Measurements from ENCODE around the gene SERPINA12. TPM values are rescaled to one million over a fixed set of nuclear protein-coding genes. Genes with fewer than 3 reads are reported as not detected.
A peak's percentile ranks its signal among the peaks of the same experiment; 100 is the strongest.

SERPINA12 gene
- total RNA-seq, 1 experiment from 2014 or later = not detected

GRCh38 chr14:94540031-94540794 lies 30.9 kb upstream of the SERPINA12 start:
- peaks cover 28% of the 10 kb centered on the region for H3K4me1 Mint-ChIP-seq
- H3K27ac Mint-ChIP-seq = no peak overlapping the region
- TF ChIP-seq ZNF263 (CRISPR knock-in tag; IDR thresholded peaks at IDR 0.05; ENCODE audit: low read depth) = no peak
- TF ChIP-seq NR3C1 (CRISPR knock-in tag; conservative IDR thresholded peaks at IDR 0.05; ENCODE audit: low read depth) = no peak
- TF ChIP-seq CDX4 (CRISPR knock-in tag; IDR thresholded peaks at IDR 0.05; ENCODE audit: borderline replicate concordance) = no peak
- TF ChIP-seq NFATC4 (CRISPR knock-in tag; IDR thresholded peaks at IDR 0.05) = no peak
- TF ChIP-seq TP53 (CRISPR knock-in tag; IDR thresholded peaks at IDR 0.05) = no peak
- TF ChIP-seq ETV6 (CRISPR knock-in tag; IDR thresholded peaks at IDR 0.05) = no peak
- no peak overlapping the region for H3K4me3 Mint-ChIP-seq
- no peaks in the 10 kb centered on the region for H3K36me3 Mint-ChIP-seq
- no peaks in the 10 kb centered on the region for H3K9me3 Mint-ChIP-seq
- DNase-seq (ENCODE audit: low spot score) = no peak
- ChIA-PET CTCF (interaction anchor here (1.9 to 5.0 kb wide), 4 partner anchors 9 to 117 kb away, joined by 10 to 42 read pairs (median 34); no protein-coding TSS in a partner anchor), POLR2A (no interaction called here)
- ATAC-seq = no peak
- no peaks in the 10 kb centered on the region; the same call in 1 of the 2 replicates for H3K27me3 Mint-ChIP-seq (ENCODE audit: low read depth)

GRCh38 chr14:94539181-94539580 lies 29.9 kb upstream of the SERPINA12 start:
- Mint-ChIP-seq H3K9me3 (no peaks in the 10 kb centered on the region), H3K4me3 (no peak overlapping the region), H3K36me3 (no peaks in the 10 kb centered on the region), H3K27me3 (ENCODE audit: low read depth) (no peaks in the 10 kb centered on the region; the same call in 1 of the 2 replicates), H3K27ac (no peak overlapping the region), H3K4me1 (peaks cover 20% of the 10 kb centered on the region)
- DNase-seq (ENCODE audit: low spot score) = no peak
- ATAC-seq = no peak
- TF ChIP-seq ZNF281 (CRISPR knock-in tag; IDR thresholded peaks at IDR 0.05) (no peak), TCF7 (CRISPR knock-in tag; IDR thresholded peaks at IDR 0.05; ENCODE audit: low read depth) (no peak), ZNF416 (CRISPR knock-in tag; IDR thresholded peaks at IDR 0.05) (no peak), MAX (CRISPR knock-in tag; IDR thresholded peaks at IDR 0.05) (no peak), CDX4 (CRISPR knock-in tag; IDR thresholded peaks at IDR 0.05; ENCODE audit: borderline replicate concordance) (no peak), ZBTB43 (CRISPR knock-in tag; IDR thresholded peaks at IDR 0.05) (no peak), FOXJ3 (CRISPR knock-in tag; IDR thresholded peaks at IDR 0.05; ENCODE audit: borderline replicate concordance) (no peak)
- ChIA-PET CTCF (interaction anchor here (1.9 to 5.0 kb wide), 4 partner anchors 10 to 116 kb away, joined by 10 to 42 read pairs (median 34); no protein-coding TSS in a partner anchor), POLR2A (no interaction called here)

- CTCF ChIA-PET = interaction anchor here (1.2 to 5.0 kb wide), 4 partner anchors 11 to 115 kb away, joined by 6 to 42 read pairs (median 34); no protein-coding TSS in a partner anchor
- H3K36me3 Mint-ChIP-seq = no peaks in the 10 kb centered on the region
- H3K27me3 Mint-ChIP-seq (ENCODE audit: low read depth) = no peaks in the 10 kb centered on the region; the same call in 1 of the 2 replicates
- peaks cover 2% of the 10 kb centered on the region for H3K9me3 Mint-ChIP-seq
- DNase-seq (ENCODE audit: low spot score) (no peak), ATAC-seq (peak; percentile 53)
- no peak overlapping the region for H3K27ac Mint-ChIP-seq
- H3K4me3 Mint-ChIP-seq = no peak overlapping the region
- POLR2A ChIA-PET = no interaction called here
- H3K4me1 Mint-ChIP-seq = peaks cover 12% of the 10 kb centered on the region
- TF ChIP-seq ELF4 (CRISPR knock-in tag; IDR thresholded peaks at IDR 0.05; ENCODE audit: low read depth) (no peak), PRRX2 (CRISPR knock-in tag; IDR thresholded peaks at IDR 0.05) (no peak), E2F4 (CRISPR knock-in tag; IDR thresholded peaks at IDR 0.05; ENCODE audit: borderline replicate concordance, low read depth) (no peak), TEAD1 (CRISPR knock-in tag; IDR thresholded peaks at IDR 0.05) (no peak), ETV6 (CRISPR knock-in tag; IDR thresholded peaks at IDR 0.05) (no peak), ATF2 (CRISPR knock-in tag; IDR thresholded peaks at IDR 0.05; ENCODE audit: borderline replicate concordance, low read depth) (no peak), AR (CRISPR knock-in tag; IDR thresholded peaks at IDR 0.05) (no peak)
Measured at GRCh38 chr14:94538070-94538740, 28.9 kb upstream of the SERPINA12 start.
